Measurements from ENCODE around the gene SH3TC2.

GRCh38 chr5:149062371-149063016, 368 bp downstream of the SH3TC2 start:
- TF ChIP-seq CTCF (IDR thresholded peaks at IDR 0.05) (no peak), POLR2A (IDR thresholded peaks at IDR 0.05) (no peak)

Data from testis (tissue), 2 donors.